HL-60/S4 (cell line): ENCODE measurements around the gene THOC2.
"Not testable (repeated sequence)": the region's sequence is repeated elsewhere in the genome, so short reads cannot be mapped to it uniquely, and the experiment has no call there.

ENCODE experiments used
- in situ Hi-C: fragments of 300-500 bp; cut with MboI; formaldehyde crosslinking; loops from 2 replicates; pipeline ENCODE4 v1.14.3; 2022; ENCODE audit warnings: low sequenced_read_pairs

THOC2 gene

DNA sequence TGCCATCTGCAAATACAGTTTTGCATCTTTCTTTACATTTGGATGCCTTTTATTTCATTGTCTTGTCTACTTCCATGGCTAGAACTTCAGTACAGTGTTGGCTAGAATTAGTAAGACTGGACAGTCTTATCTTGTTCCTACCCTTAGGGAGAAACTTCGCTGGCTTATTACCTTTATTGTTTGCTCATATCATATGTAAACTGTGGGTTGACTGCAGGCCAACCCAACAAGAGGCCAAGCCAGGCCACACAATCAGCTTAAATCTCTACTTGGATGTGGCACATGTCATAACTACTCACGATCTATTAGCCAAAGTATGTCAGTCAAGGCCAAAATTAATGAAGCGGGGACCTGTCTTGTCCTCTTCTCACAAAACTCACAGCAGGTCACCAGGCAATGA, 144.1 kb downstream of the THOC2 start:
- in situ Hi-C loops = no loop called here

DNA sequence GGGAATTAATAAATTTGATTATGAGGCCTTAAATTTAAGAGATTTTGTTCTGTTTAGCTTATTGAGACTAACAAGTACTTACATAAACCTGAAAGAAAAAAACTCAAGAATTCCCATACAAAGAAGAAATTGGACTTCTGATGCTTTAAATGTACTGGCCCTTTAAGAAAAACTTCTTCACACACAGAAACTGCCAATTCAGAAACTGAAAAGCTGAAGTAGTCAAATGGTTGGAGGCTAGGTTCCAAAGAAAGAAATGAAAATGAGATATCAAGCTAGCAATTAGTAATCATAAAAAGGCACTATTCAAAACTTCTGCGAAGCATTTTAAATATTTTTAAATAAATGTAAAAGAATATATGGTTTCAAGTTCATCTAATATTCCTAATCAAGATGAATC, 151.3 kb downstream of the THOC2 start:
- in situ Hi-C loops = no loop called here

DNA sequence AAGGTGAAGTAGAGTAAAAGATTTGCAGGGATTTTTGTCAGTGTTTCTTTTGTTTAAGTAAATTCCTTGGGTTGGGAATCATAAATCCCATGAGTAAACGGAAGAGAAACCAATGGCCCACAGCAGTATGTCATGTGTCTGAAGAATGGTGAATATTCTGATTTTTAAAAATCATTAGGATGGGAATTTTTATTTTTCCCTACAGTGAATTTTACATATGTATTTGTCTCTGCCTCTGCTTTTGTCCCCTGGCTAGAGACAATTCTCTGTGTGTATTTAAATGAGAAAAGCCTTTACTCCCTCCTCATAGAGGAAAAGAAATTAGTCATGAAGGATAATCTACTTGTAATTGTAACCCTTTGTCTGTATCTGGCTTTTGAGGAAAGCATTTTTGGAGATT, 152.1 kb downstream of the THOC2 start:
- in situ Hi-C loops = no loop called here

DNA sequence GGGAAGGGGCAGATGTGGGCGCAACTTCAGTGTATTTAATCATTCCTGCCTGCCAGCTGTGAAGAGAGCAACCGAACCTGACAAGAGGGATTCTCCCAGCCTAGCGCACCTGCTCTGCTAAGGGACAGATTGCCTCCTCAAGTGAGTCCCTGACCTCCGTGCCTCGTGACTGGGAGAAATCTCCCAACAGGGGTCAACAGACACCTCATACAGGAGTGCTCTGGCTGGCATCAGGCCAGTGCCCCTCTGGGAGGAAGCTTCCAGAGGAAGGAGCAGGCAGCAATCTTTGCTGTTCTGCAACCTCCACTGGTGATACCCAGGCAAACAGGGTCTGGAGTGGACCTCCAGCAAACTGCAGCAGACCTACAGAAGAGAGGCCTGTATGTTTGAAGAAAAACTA, 158.8 kb downstream of the THOC2 start:
- in situ Hi-C loops = not testable (repeated sequence)

DNA sequence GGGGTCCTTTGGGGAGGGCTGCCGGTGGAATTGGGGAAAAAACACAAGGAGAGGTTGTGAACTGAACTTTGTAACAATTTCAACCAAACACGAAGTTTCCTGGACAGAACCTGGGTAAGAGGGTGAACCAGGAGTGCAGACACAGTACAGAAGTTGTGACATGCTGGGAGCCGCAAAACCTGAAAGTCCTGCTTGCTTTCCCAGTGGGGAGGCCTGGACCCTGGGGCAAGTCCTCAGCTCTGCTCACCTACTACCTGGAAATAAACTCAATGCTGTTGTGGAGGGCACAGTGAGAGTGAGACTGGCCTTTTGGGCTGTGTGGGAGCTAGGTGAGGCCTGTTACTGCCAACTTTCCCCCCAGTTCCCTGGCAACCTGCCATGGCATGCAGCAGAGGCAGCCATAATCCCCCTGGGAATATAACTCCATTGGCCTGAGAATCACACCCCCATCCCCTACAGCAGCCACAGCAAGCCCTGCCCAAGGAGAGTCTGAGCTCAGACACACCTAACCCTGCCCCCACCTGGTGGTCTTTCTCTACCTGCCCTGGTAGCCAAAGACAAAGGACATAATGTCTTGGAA, 162.8 kb downstream of the THOC2 start:
- in situ Hi-C loops = no loop called here

DNA sequence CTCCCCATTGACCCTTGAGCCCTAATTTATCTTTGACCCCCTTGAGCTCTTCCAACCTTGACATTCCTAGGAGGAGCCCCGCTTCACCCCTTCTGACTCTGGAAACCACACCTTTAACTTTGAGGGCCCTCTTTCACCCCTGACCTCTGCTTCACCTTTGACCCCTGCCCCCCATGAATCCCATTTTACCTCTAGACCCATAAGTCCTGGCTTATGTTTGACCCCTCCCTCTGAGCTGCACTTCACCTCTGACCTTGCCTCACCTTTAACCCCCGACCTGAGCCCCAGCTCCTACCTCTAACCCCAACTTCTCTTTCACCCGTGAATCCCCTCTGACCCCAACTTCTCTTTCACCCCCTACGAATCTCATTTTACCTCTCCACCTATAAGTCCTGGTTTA, 169.7 kb downstream of the THOC2 start:
- in situ Hi-C loops = no loop called here

DNA sequence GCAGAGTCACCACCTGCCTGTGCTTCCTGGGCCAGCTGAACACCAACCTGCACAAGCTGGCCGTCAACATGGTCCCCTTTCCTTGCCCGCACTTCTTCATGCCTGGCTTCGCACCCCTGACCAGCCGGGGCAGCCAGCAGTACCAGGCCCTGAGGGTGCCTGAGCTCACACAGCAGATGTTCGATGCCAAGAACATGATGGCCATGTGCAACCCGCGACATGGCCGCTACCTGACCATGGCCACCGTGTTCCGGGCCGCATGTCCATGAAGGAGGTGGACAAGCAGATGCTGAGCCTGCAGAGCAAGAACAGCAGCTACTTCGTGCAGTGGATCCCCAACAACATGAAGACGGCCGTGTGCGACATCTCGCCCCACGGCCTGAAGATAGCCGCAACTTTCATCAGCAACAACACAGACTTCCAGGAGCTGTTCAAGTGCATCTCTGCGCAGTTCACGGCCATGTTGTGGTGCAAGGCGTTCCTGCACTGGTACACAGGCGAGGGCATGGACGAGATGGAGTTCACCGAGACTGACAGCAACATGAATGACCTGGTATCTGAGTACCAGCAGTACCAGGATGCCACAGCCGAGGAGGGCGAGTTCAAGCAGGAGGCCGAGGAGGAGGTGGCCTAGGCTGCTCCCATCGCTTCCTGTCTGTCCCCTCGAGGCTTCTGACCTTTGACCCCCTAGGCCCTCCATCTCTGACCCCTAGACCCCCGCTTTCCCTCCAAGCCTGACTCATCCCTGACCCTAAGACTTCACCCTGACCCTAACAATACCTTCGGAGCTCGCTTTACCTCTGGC, 170.3 kb downstream of the THOC2 start:
- in situ Hi-C loops = no loop called here

DNA sequence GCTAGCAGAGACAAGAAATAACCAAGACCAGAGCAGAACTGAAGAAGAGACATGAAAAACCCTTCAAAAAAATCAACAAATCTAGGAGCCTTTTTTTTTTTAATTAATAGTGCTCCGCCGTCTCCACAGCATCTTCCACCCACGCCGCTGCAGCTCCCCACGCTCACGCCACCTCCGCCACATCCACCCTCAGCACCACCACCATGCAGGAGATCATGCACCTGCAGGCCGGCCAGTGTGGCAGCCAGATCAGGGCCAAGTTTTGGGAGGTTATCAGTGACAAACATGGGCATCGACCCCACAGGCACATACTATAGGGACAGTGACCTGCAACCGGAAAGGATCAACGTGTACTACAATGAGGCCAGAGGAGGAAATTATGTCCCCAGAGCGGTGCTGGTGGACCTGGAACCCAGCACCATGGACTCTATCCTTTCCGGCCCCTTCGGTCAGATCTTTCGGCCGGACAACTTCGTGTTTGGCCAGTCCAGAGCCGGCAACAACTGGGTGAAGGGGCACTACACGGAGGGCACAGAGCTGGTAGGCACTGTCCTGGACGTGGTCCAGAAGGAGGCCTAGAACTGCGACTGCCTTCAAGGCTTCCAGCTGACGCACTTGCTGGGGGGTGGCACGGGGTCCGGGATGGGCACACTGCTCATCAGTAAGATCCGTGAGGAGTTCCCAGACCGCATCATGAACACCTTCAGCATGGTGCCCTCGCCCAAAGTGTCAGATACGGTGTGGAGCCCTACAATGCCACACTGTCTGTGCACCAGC, 171.2 kb downstream of the THOC2 start:
- in situ Hi-C loops = no loop called here

DNA sequence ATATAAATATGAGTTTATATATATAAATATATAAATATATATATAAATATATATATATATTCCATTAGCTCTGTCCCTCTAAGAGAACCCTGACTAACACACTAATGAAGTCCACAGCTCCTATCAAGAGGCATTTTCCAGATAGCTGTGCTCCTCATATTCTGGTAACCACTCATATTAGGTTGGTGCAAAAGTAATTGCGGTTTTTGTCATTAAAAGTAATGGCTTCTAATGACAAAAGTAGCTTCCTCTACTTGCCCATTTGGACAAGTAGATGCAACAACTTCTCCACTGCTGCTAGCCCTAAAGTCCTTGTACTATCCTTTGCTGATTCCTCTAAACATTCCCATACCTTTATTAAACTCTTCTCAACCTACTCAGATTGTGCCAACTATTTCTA, 182.0 kb downstream of the THOC2 start:
- in situ Hi-C loops = no loop called here
